Activated CD8-positive, alpha-beta T cell treated with anti-CD3 and anti-CD28 coated beads for 36 hours (primary cell): ENCODE data around the gene SLC39A12. TPM values are rescaled to one million over a fixed set of nuclear protein-coding genes. Genes with fewer than 3 reads are reported as not detected.
"Not testable (repeated sequence)": the region's sequence is repeated elsewhere in the genome, so short reads cannot be mapped to it uniquely, and the experiment has no call there.

Experiments
- ATAC-seq: fragments of 200-7000 bp; cut with Tn5 transposase; one replicate; pipeline ENCODE4 v1.10.0; 2021; ENCODE audit warnings: mild to moderate bottlenecking, moderate library complexity
- CTCF ChIA-PET: fragments of 350-600 bp; sonication (Branson Sonifier 250); formaldehyde crosslinking; loops from one replicate; lab custom pipeline; 2021; ENCODE audit warnings: antibody characterized with exemption; lab: Charles Lee
- POLR2A ChIA-PET: fragments of 350-600 bp; sonication (Branson Sonifier 250); formaldehyde crosslinking; loops from one replicate; lab custom pipeline; 2021; ENCODE audit warnings: antibody characterized with exemption; lab: Charles Lee
- DNase-seq: peaks from one replicate; pipeline ENCODE4 v3.0.0-alpha.2; 2020
- H3K27ac Mint-ChIP-seq: one replicate; pipeline ENCODE4 v1.8.0; 2021; ENCODE audit warnings: mild to moderate bottlenecking, mixed read lengths
- H3K27me3 Mint-ChIP-seq: one replicate; pipeline ENCODE4 v1.8.0; 2021; ENCODE audit warnings: mixed read lengths
- H3K36me3 Mint-ChIP-seq: one replicate; pipeline ENCODE4 v1.8.0; 2021; ENCODE audit warnings: low read depth, mixed read lengths
- H3K4me1 Mint-ChIP-seq: one replicate; pipeline ENCODE4 v1.8.0; 2021; ENCODE audit warnings: low read depth, mixed read lengths
- H3K4me3 Mint-ChIP-seq: one replicate; pipeline ENCODE4 v1.8.0; 2021; ENCODE audit warnings: mild to moderate bottlenecking, moderate library complexity, mixed read lengths
- H3K9me3 Mint-ChIP-seq: one replicate; pipeline ENCODE4 v1.8.0; 2021; ENCODE audit warnings: mixed read lengths
- CTCF ChIP-seq: fragments of 200-600 bp; IDR thresholded peaks from one replicate; pipeline ENCODE4 v1.8.0; 2022; ENCODE audit warnings: antibody characterized with exemption, mild to moderate bottlenecking
- intact Hi-C: fragments of 100-400 bp; cut with micrococcal nuclease; formaldehyde crosslinking; loops from one replicate; pipeline ENCODE4 v1.10.0; 2022
- total RNA-seq, 2 experiments: library from RNA; stranded (reverse); gene quantifications; one replicate each; pipeline ENCODE4 v1.2.3, GENCODE V29; 2021

The SLC39A12 gene
- total RNA-seq, 2 experiments from 2014 or later = not detected

- H3K4me3 Mint-ChIP-seq = no peak overlapping the region
- no peaks in the 10 kb centered on the region for H3K27me3 Mint-ChIP-seq
- intact Hi-C loops = no loop called here
- no peaks in the 10 kb centered on the region for H3K4me1 Mint-ChIP-seq
- POLR2A ChIA-PET = no interaction called here
- H3K9me3 Mint-ChIP-seq = peaks cover 3% of the 10 kb centered on the region
- DNase-seq (no peak), ATAC-seq (no peak)
- H3K36me3 Mint-ChIP-seq = no peaks in the 10 kb centered on the region
- H3K27ac Mint-ChIP-seq = no peak overlapping the region
- TF ChIP-seq CTCF = no peak
- CTCF ChIA-PET = no interaction called here
These were observed 992 bp upstream of the SLC39A12 start for GRCh38 chr10:17950726-17951125.

GRCh38 chr10:17954372-17954771 lies 2.7 kb downstream of the SLC39A12 start:
- POLR2A ChIA-PET, ATAC-seq, H3K9me3 Mint-ChIP-seq, H3K4me1 Mint-ChIP-seq, DNase-seq, intact Hi-C loops, H3K27ac Mint-ChIP-seq, CTCF ChIA-PET, H3K36me3 Mint-ChIP-seq, H3K27me3 Mint-ChIP-seq, H3K4me3 Mint-ChIP-seq: not testable (repeated sequence)

- intact Hi-C loops = no loop called here
- TF ChIP-seq CTCF = no peak
- Mint-ChIP-seq H3K27ac (no peak overlapping the region), H3K36me3 (no peaks in the 10 kb centered on the region), H3K9me3 (peaks cover 4% of the 10 kb centered on the region), H3K27me3 (no peaks in the 10 kb centered on the region), H3K4me1 (no peaks in the 10 kb centered on the region), H3K4me3 (no peak overlapping the region)
- ChIA-PET CTCF (no interaction called here), POLR2A (no interaction called here)
- ATAC-seq = no peak
- no peak for DNase-seq
These were observed 3.1 kb downstream of the SLC39A12 start for GRCh38 chr10:17954861-17955260.

- Mint-ChIP-seq H3K27me3 (no peaks in the 10 kb centered on the region), H3K9me3 (peaks cover 1% of the 10 kb centered on the region), H3K4me3 (no peak overlapping the region), H3K36me3 (no peaks in the 10 kb centered on the region), H3K27ac (no peak overlapping the region), H3K4me1 (no peaks in the 10 kb centered on the region)
- no peak for TF ChIP-seq CTCF
- POLR2A ChIA-PET = no interaction called here
- DNase-seq (no peak), ATAC-seq (no peak)
- intact Hi-C loops = no loop called here
- CTCF ChIA-PET = no interaction called here
These were observed 6.3 kb downstream of the SLC39A12 start for GRCh38 chr10:17958049-17958448.

- no peaks in the 10 kb centered on the region for H3K27me3 Mint-ChIP-seq
- H3K9me3 Mint-ChIP-seq = peaks cover 1% of the 10 kb centered on the region
- intact Hi-C loops = no loop called here
- no peaks in the 10 kb centered on the region for H3K36me3 Mint-ChIP-seq
- ATAC-seq (no peak), DNase-seq (no peak)
- no peaks in the 10 kb centered on the region for H3K4me1 Mint-ChIP-seq
- no peak for TF ChIP-seq CTCF
- CTCF ChIA-PET = no interaction called here
- no peak overlapping the region for H3K27ac Mint-ChIP-seq
- no peak overlapping the region for H3K4me3 Mint-ChIP-seq
- POLR2A ChIA-PET = no interaction called here
These were observed 8.2 kb downstream of the SLC39A12 start for GRCh38 chr10:17959870-17960269.
